Ascending aorta (tissue), 2 donors: ENCODE data around the gene DUOX1. TPM values are rescaled to one million over a fixed set of nuclear protein-coding genes. Genes with fewer than 3 reads are reported as not detected.

Source experiments
- DNase-seq, 2 donors: peaks; one replicate each; pipeline ENCODE4 v3.0.0-alpha.2; 2019; ENCODE audit warnings: low spot score in 2 of 2
- H3K27ac ChIP-seq, 2 donors: fragments of 200-600 bp; sonication (generic); one replicate each; pipeline ENCODE4 v1.5.1; 2016 to 2017; ENCODE audit warnings: mild to moderate bottlenecking in 1 of 2
- H3K27me3 ChIP-seq: fragments of 200-600 bp; sonication (generic); one replicate; pipeline ENCODE4 v1.5.1; 2017
- H3K36me3 ChIP-seq, 2 donors: fragments of 200-600 bp; sonication (generic); one replicate each; pipeline ENCODE4 v1.5.1; 2016
- H3K4me1 ChIP-seq, 2 donors: fragments of 200-600 bp; sonication (generic); one replicate each; pipeline ENCODE4 v1.5.1; 2016 to 2017; ENCODE audit warnings: mild to moderate bottlenecking in 1 of 2
- H3K4me3 ChIP-seq, 2 donors: fragments of 200-600 bp; sonication (generic); one replicate each; pipeline ENCODE4 v1.5.1; 2016 to 2017; ENCODE audit warnings: mild to moderate bottlenecking in 1 of 2
- H3K9me3 ChIP-seq, 2 donors: fragments of 200-600 bp; sonication (generic); one replicate each; pipeline ENCODE4 v1.5.1; 2016
- intact Hi-C: fragments of 100-400 bp; cut with DNase I; formaldehyde crosslinking; loops from one replicate; pipeline ENCODE4 v1.15.1; 2023
- total RNA-seq: library from RNA; depleted of rRNA; stranded (reverse); fragments of >200 nt; gene quantifications from one replicate; pipeline ENCODE4 v1.1.0, GENCODE V29; 2016
- TF ChIP-seq, protein P1 (sequence below), 3 experiments: fragments of 200-600 bp in 2 of 3; fragments of 450-650 bp in 1 of 3; sonication (generic) in 2 of 3; IDR thresholded peaks; one replicate each; pipeline ENCODE4 v1.5.1; 2016 to 2019; ENCODE audit warnings: antibody characterized with exemption in 3 of 3, mild to moderate bottlenecking in 1 of 3, moderate library complexity in 1 of 3

DUOX1 gene
- total RNA-seq, 1 donor from 2014 or later: 2.7 TPM

DNA sequence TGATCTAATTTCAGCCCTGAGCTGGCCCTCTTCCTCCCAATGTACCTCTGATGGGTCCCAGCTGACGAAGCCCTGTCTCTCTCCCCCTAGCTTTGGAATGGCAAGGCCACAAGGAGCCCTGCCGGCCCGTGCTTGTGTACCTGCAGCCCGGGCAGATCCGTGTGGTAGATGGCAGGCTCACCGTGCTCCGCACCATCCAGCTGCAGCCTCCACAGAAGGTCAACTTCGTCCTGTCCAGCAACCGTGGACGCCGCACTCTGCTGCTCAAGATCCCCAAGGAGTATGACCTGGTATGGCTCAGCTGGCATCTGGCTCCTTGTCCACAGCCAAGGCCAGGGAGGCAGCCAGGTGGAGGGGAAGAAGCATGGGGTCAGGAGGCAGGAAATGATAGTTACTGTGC, 14.2 kb downstream of the DUOX1 start:
- Histone ChIP-seq H3K27ac (no peak overlapping the region), H3K27me3 (no peaks in the 10 kb centered on the region), H3K4me3 (no peak overlapping the region), H3K4me1 (no peaks in the 10 kb centered on the region), H3K9me3 (no peaks in the 10 kb centered on the region), H3K36me3 (no peaks in the 10 kb centered on the region)
- no peak for DNase-seq
- intact Hi-C loops: no loop called here
- TF ChIP-seq, protein P1, sequence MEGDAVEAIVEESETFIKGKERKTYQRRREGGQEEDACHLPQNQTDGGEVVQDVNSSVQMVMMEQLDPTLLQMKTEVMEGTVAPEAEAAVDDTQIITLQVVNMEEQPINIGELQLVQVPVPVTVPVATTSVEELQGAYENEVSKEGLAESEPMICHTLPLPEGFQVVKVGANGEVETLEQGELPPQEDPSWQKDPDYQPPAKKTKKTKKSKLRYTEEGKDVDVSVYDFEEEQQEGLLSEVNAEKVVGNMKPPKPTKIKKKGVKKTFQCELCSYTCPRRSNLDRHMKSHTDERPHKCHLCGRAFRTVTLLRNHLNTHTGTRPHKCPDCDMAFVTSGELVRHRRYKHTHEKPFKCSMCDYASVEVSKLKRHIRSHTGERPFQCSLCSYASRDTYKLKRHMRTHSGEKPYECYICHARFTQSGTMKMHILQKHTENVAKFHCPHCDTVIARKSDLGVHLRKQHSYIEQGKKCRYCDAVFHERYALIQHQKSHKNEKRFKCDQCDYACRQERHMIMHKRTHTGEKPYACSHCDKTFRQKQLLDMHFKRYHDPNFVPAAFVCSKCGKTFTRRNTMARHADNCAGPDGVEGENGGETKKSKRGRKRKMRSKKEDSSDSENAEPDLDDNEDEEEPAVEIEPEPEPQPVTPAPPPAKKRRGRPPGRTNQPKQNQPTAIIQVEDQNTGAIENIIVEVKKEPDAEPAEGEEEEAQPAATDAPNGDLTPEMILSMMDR (IDR thresholded peaks at IDR 0.05): no peak

DNA sequence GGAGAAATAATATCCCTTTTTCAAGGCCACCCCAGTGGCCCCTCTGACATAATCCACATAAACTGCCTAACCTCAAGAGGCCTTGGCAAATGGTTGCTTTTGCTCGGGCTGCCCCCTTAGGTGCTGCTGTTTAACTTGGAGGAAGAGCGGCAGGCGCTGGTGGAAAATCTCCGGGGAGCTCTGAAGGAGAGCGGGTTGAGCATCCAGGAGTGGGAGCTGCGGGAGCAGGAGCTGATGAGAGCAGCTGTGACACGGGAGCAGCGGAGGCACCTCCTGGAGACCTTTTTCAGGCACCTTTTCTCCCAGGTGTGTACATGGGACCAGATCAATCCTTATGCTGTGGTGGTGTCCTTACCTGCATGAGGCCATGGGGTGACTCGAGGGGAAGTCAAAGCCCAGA, 15.0 kb downstream of the DUOX1 start:
- Histone ChIP-seq H3K27ac (no peak overlapping the region), H3K9me3 (no peaks in the 10 kb centered on the region), H3K4me1 (no peaks in the 10 kb centered on the region), H3K36me3 (no peaks in the 10 kb centered on the region), H3K4me3 (no peak overlapping the region), H3K27me3 (no peaks in the 10 kb centered on the region)
- no peak for DNase-seq
- intact Hi-C loops: no loop called here
- TF ChIP-seq, protein P1 (IDR thresholded peaks at IDR 0.05): no peak

DNA sequence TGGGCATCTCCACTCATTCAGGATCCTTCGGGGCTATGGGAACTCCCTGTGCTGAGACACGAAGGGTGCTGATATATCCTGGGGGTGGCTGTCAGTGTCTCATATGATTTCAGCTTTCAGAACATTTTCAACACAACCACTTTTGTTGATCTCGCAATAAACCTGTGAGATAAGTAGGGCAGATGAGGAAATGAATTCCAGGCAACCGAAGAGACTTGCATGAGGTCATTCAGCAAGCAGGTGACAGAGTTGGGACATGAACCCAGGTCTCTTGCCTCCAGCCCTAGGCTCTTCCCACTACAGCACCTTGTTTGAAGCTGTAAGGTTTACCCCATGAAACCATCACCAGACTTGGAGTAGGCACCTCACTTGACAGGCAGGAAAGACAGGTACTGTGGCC, 16.6 kb downstream of the DUOX1 start:
- Histone ChIP-seq H3K9me3 (no peaks in the 10 kb centered on the region), H3K36me3 (no peaks in the 10 kb centered on the region), H3K4me3 (no peak overlapping the region), H3K27ac (no peak overlapping the region), H3K4me1 (no peaks in the 10 kb centered on the region), H3K27me3 (no peaks in the 10 kb centered on the region)
- TF ChIP-seq, protein P1 (IDR thresholded peaks at IDR 0.05): no peak
- intact Hi-C loops: no loop called here
- DNase-seq: no peak

DNA sequence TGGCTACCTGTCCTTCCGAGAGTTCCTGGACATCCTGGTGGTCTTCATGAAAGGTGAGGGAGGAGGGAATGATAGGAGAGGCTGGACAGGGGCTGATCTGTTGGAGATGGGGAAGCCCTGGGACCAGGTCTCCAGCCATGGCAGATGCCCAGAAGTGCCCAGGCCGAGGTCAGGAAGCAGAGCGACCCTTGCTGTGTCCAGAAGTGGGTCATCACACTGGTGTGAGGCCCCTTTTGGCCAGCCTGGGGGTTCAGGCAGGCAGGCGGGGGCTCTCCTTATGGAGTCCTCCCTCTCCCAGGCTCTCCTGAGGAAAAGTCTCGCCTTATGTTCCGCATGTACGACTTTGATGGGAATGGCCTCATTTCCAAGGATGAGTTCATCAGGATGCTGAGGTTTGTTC, 17.8 kb downstream of the DUOX1 start:
- TF ChIP-seq, protein P1 (IDR thresholded peaks at IDR 0.05): no peak
- Histone ChIP-seq H3K9me3 (no peaks in the 10 kb centered on the region), H3K4me3 (no peak overlapping the region), H3K27ac (no peak overlapping the region), H3K36me3 (no peaks in the 10 kb centered on the region), H3K27me3 (no peaks in the 10 kb centered on the region), H3K4me1 (no peaks in the 10 kb centered on the region)
- no peak for DNase-seq
- intact Hi-C loops: no loop called here

DNA sequence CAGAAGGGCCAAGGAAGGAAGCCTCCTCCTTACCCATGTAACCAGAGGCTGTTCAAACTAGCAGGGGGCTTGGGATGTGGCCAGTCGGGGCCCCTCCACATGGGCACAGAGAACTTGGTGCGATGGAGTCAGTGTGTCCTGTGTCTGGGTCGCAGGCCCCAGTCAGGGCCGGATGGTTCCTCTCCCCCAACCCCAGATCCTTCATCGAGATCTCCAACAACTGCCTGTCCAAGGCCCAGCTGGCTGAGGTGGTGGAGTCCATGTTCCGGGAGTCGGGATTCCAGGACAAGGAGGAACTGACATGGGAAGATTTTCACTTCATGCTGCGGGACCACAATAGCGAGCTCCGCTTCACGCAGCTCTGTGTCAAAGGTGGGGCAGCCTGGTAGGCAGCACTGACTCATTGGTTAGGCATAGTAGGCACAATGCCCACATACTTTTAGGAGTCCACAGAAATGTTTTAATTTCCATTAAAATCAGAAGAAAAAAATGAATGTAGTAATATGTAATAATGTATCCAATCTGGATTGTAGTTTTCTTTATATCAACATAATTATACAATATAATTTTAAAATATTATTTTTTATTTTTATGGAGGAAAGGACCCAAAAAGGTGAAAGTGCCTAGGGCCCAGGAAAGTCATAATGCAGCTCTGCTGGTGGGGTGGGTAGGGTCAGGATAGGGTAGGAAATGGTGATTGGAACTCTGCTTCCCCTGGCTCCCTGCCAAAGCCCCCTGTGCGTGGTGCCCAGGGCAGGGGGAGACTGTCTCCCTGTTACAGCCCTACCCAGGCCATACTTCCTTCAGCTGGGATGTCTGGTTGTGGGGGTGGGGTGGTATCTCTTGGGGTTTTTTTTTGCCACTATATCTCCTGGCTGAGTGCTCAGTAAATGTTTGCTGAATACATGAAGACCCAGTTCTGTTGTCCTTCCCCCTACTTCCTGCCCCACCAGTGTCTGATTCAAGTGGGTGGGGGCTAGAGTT, 18.6 kb downstream of the DUOX1 start:
- intact Hi-C loops: no loop called here
- no peak overlapping the region for H3K27ac ChIP-seq
- DNase-seq: no peak
- H3K4me1 ChIP-seq: no peaks in the 10 kb centered on the region
- no peak overlapping the region for H3K4me3 ChIP-seq
- H3K36me3 ChIP-seq: no peaks in the 10 kb centered on the region
- no peaks in the 10 kb centered on the region for H3K27me3 ChIP-seq
- TF ChIP-seq, protein P1 (IDR thresholded peaks at IDR 0.05): no peak
- H3K9me3 ChIP-seq: no peaks in the 10 kb centered on the region
